Neural cell (in vitro differentiated cells): ENCODE measurements around the gene MCC.
"Not testable (repeated sequence)": the region's sequence is repeated elsewhere in the genome, so short reads cannot be mapped to it uniquely, and the experiment has no call there.

Experiments
- CTCF ChIP-seq: fragments of 450-650 bp; IDR thresholded peaks from 2 replicates; pipeline ENCODE4 v1.5.1; 2014; ENCODE audit warnings: antibody characterized with exemption, mild to moderate bottlenecking, moderate library complexity; ENCODE audit not compliant: poor library complexity, severe bottlenecking
- RAD21 ChIP-seq: fragments of 450-650 bp; conservative IDR thresholded peaks from 2 replicates; pipeline ENCODE4 v1.6.1; 2014; ENCODE audit warnings: antibody characterized with exemption, mild to moderate bottlenecking, moderate library complexity

- TF ChIP-seq CTCF, RAD21: not testable (repeated sequence)
Measured at GRCh38 chr5:113457106-113457505, 31.1 kb downstream of the MCC start.
